HTERT RPE-1 (cell line): ENCODE results near the gene ZKSCAN4.

Experiments used
- in situ Hi-C: fragments of 300-500 bp; cut with MboI; formaldehyde crosslinking; loops from 4 replicates; pipeline ENCODE4 v1.14.3; 2020; ENCODE audit warnings: low sequenced_read_pairs

The ZKSCAN4 gene

GRCh38 chr6:28250747-28251146 lies 1.3 kb downstream of the ZKSCAN4 start:
- in situ Hi-C loops: no loop called here

GRCh38 chr6:28248916-28249315 lies 3.2 kb downstream of the ZKSCAN4 start:
- in situ Hi-C loops: no loop called here

- in situ Hi-C loops: no loop called here
Observed at GRCh38 chr6:28245206-28245941, 6.7 kb downstream of the ZKSCAN4 start.

- in situ Hi-C loops: no loop called here
Observed at GRCh38 chr6:28243946-28244345, 8.1 kb downstream of the ZKSCAN4 start.

- in situ Hi-C loops: no loop called here
Observed at GRCh38 chr6:28240471-28240870, 11.6 kb downstream of the ZKSCAN4 start.

- in situ Hi-C loops: no loop called here
Observed at GRCh38 chr6:28239636-28240035, 12.4 kb downstream of the ZKSCAN4 start.

- in situ Hi-C loops: no loop called here
Observed at GRCh38 chr6:28235912-28236452, 16.1 kb downstream of the ZKSCAN4 start.

- in situ Hi-C loops: no loop called here
Observed at GRCh38 chr6:28232785-28233184, 19.3 kb downstream of the ZKSCAN4 start.

GRCh38 chr6:28226460-28226859 lies 25.6 kb downstream of the ZKSCAN4 start:
- in situ Hi-C loops: no loop called here

GRCh38 chr6:28225056-28225834 lies 26.8 kb downstream of the ZKSCAN4 start, which contains the start of gene ZSCAN9:
TSS of gene ZSCAN9 (plus strand) at chr6:28225275. CDS start at chr6:28227085, 1,810 bp downstream.
- in situ Hi-C loops: no loop called here

- in situ Hi-C loops: no loop called here
Observed at GRCh38 chr6:28224131-28225055, 27.7 kb downstream of the ZKSCAN4 start.

- in situ Hi-C loops: no loop called here
Observed at GRCh38 chr6:28220257-28221133, 31.6 kb downstream of the ZKSCAN4 start.

GRCh38 chr6:28218312-28219248 lies 33.5 kb downstream of the ZKSCAN4 start:
- in situ Hi-C loops: no loop called here

GRCh38 chr6:28217890-28218289 lies 34.2 kb downstream of the ZKSCAN4 start:
- in situ Hi-C loops: no loop called here

GRCh38 chr6:28215425-28215824 lies 36.6 kb downstream of the ZKSCAN4 start:
- in situ Hi-C loops: no loop called here

- in situ Hi-C loops: no loop called here
Observed at GRCh38 chr6:28213213-28213523, 38.9 kb downstream of the ZKSCAN4 start.

- in situ Hi-C loops: no loop called here
Observed at GRCh38 chr6:28212510-28213212, 39.4 kb downstream of the ZKSCAN4 start.

- in situ Hi-C loops: no loop called here
Observed at GRCh38 chr6:28211840-28212509, 40.1 kb downstream of the ZKSCAN4 start.
